GM12801 (cell line): ENCODE data around the gene PDE7B.

ENCODE experiments used
- CTCF ChIP-seq: IDR thresholded peaks from one replicate; pipeline ENCODE4 v1.5.1; 2011; ENCODE audit warnings: control low read depth; ENCODE audit not compliant: insufficient read length; ENCODE audit errors: extremely low read depth

Gene PDE7B

GRCh38 chr6:135866445-135867123 lies 15.1 kb downstream of the PDE7B start:
- TF ChIP-seq CTCF, result no peak

- no peak for TF ChIP-seq CTCF
Measured at GRCh38 chr6:135867332-135867731, 15.8 kb downstream of the PDE7B start.

GRCh38 chr6:135869857-135870256 lies 18.4 kb downstream of the PDE7B start:
- TF ChIP-seq CTCF, result no peak

GRCh38 chr6:135870722-135871121 lies 19.2 kb downstream of the PDE7B start:
- no peak for TF ChIP-seq CTCF

GRCh38 chr6:135871296-135871695 lies 19.8 kb downstream of the PDE7B start:
- no peak for TF ChIP-seq CTCF

GRCh38 chr6:135871878-135872277 lies 20.4 kb downstream of the PDE7B start:
- no peak for TF ChIP-seq CTCF

GRCh38 chr6:135875446-135875845 lies 23.9 kb downstream of the PDE7B start:
- no peak for TF ChIP-seq CTCF
